A549 treated with DMSO at 1 μM for 4 hours (cell line): ENCODE results near the gene TM4SF18. TPM values are rescaled to one million over a fixed set of nuclear protein-coding genes. Genes with fewer than 3 reads are reported as not detected.

Experiments
- total RNA-seq: library from RNA; stranded (reverse); fragments of 200-300 nt; extraction: Qiagen RNA extraction; gene quantifications from 5 replicates; pipeline ENCODE4 v1.2.3, GENCODE V29; 2022; ENCODE audit warnings: low read depth

Gene TM4SF18
- 44.7 to 51.2 TPM (median 50.3 TPM) in 5 replicates for total RNA-seq

GRCh38 chr3:149333176-149333859 is at the start of gene TM4SF18:
Gene TM4SF18 (minus strand): TSS chr3:149333636. CDS start chr3:149333382, 254 bp downstream.

DNA sequence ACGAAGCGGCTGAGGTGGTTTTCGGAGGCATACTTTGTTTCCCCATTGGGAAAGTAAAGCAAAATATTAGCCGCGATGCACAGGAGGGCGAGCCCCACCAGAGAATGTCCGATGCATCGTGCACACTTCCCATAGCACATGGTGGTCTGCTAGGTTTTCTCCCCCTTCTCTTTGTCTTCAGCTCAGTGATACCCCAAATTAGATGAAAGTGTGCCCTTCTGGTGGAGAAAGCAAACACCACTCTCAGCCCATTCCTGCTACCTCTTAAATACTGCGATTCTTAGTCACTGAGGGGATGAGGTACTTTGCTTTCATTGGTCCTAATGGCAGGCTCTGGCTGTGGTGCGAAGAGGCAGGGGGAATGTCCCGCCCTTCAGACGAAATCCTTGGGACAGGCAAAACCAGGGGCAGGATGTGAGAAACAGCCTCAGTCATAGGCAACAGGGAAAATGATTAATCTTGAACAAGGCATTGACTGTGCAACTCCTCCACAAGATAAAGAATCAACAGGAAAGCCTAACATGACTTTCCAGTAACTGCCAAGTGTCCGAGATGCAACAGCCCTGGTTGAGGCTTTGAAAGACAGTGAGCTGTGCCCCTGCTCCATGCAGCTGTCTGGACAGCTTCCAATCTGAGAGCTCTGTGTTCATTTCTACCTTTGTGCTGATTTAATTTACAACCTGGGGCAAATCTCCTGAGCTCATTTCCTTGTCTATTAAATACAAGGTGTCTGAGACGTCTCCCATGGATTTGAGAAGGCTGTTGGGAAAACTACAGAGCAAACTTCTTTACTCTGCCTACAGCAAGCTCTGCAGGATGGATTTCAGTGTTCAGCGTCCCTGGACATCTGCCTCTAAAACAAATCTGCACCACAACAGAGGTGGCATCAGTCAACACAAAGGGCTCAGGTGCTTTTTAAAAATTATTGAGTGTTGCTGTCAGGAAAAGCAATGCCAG is 44.2 kb upstream of the TM4SF18 start, which contains the start of gene TM4SF1:
TSS of gene TM4SF1 (minus strand) at position 242 of the 957 bp plus-strand sequence. CDS start at position 140, 102 bp downstream.

Other genes with a start within 250 kb of the TM4SF18 start
- gene HLTF, start 247.1 kb downstream of the TM4SF18 start, total RNA-seq = 14.4 to 24.9 TPM (median 21.4 TPM) in 5 replicates
- 34.7 to 44.6 TPM (median 38.2 TPM) in 5 replicates for gene HPS3, start 204.0 kb downstream of the TM4SF18 start, total RNA-seq
- gene CP, start 111.8 kb downstream of the TM4SF18 start, total RNA-seq = 3.8 to 7.8 TPM (median 6.4 TPM) in 5 replicates
- 1,538 to 2,747 TPM (median 1,894 TPM) in 5 replicates for gene TM4SF1, start 44.0 kb upstream of the TM4SF18 start, total RNA-seq
- gene TM4SF4, start 141.1 kb upstream of the TM4SF18 start, total RNA-seq = 28.1 to 57.9 TPM (median 35.5 TPM) in 5 replicates